Astrocyte (in vitro differentiated cells and primary cell): ENCODE measurements around the gene PRR22.

Experiments
- CTCF ChIP-seq: IDR thresholded peaks from 2 replicates; pipeline ENCODE4 v1.5.1; 2011; ENCODE audit warnings: low read depth, mild to moderate bottlenecking, inconsistent platforms, low read length, moderate library complexity; ENCODE audit not compliant: insufficient read depth
- EZH2 ChIP-seq: IDR thresholded peaks from 2 replicates; pipeline ENCODE4 v1.6.1; 2012; ENCODE audit warnings: mild to moderate bottlenecking, low read length, inconsistent platforms; ENCODE audit not compliant: insufficient read depth

GRCh38 chr19:5806905-5807304 is 22.4 kb upstream of the PRR22 start:
- no peak for TF ChIP-seq CTCF
- no peak for TF ChIP-seq EZH2
